Fibroblast of lung (primary cell): Measurements from ENCODE around the gene FABP2. TPM values are rescaled to one million over a fixed set of nuclear protein-coding genes. Genes with fewer than 3 reads are reported as not detected.
"Not testable (repeated sequence)": the region's sequence is repeated elsewhere in the genome, so short reads cannot be mapped to it uniquely, and the experiment has no call there.

ENCODE experiments used
- DNase-seq, 2 donors: peaks; one replicate each; pipeline versions ENCODE4 v3.0.0 to v3.0.0-alpha.2; 2010; ENCODE audit warnings: low read depth in 2 of 2
- H2AFZ ChIP-seq: 2 replicates; pipeline ENCODE4 v1.5.1; 2012; ENCODE audit warnings: low read length, control low read depth, inconsistent platforms
- H3K27ac ChIP-seq: 2 replicates; pipeline ENCODE4 v1.5.1; 2011; ENCODE audit warnings: low read length, control low read depth; ENCODE audit not compliant: insufficient read depth
- H3K27me3 ChIP-seq: 2 replicates; pipeline ENCODE4 v1.5.1; 2011; ENCODE audit warnings: mild to moderate bottlenecking, low read length; ENCODE audit not compliant: control insufficient read depth, insufficient read depth
- H3K36me3 ChIP-seq: 2 replicates; pipeline ENCODE4 v1.5.1; 2011; ENCODE audit warnings: low read length; ENCODE audit not compliant: control insufficient read depth, insufficient read depth
- H3K4me1 ChIP-seq: 2 replicates; pipeline ENCODE4 v1.5.1; 2011; ENCODE audit warnings: low read length; ENCODE audit not compliant: control insufficient read depth, insufficient read depth; ENCODE audit errors: extremely low read depth
- H3K4me2 ChIP-seq: 2 replicates; pipeline ENCODE4 v1.5.1; 2011; ENCODE audit warnings: low read length, control low read depth; ENCODE audit not compliant: insufficient read depth; ENCODE audit errors: extremely low read depth
- H3K4me3 ChIP-seq, 4 experiments: fragments of 200-600 bp in 1 of 4; sonication (generic) in 1 of 4; replicated peaks in 1 of 4; 2 replicates each; pipeline ENCODE4 v1.5.1; 2011 to 2016; ENCODE audit warnings: low read length in 4 of 4, low read depth in 3 of 4, mild to moderate bottlenecking in 3 of 4, control low read depth in 2 of 4, inconsistent platforms in 1 of 4, mixed read lengths in 1 of 4; ENCODE audit not compliant: insufficient read depth in 1 of 4; ENCODE audit errors: control extremely low read depth in 1 of 4
- H3K79me2 ChIP-seq: 2 replicates; pipeline ENCODE4 v1.5.1; 2012; ENCODE audit warnings: mild to moderate bottlenecking, low read length, inconsistent platforms; ENCODE audit not compliant: control insufficient read depth, insufficient read depth
- H3K9ac ChIP-seq: 2 replicates; pipeline ENCODE4 v1.5.1; 2011; ENCODE audit warnings: mild to moderate bottlenecking, low read length, control low read depth; ENCODE audit not compliant: insufficient read depth
- H3K9me3 ChIP-seq: 2 replicates; pipeline ENCODE4 v1.5.1; 2012; ENCODE audit warnings: low read depth, low read length; ENCODE audit not compliant: control insufficient read depth, insufficient read depth
- H4K20me1 ChIP-seq: 2 replicates; pipeline ENCODE4 v1.5.1; 2011; ENCODE audit warnings: low read length; ENCODE audit not compliant: control insufficient read depth, insufficient read depth; ENCODE audit errors: extremely low read depth
- EZH2 ChIP-seq: IDR thresholded peaks from 2 replicates; pipeline ENCODE4 v1.5.1; 2012; ENCODE audit warnings: low read length, control low read depth, mild to moderate bottlenecking; ENCODE audit errors: missing control alignments
- polyA minus RNA-seq: library from RNA; depleted of rRNA, polyadenylated mRNA; stranded (reverse); fragments of >200 nt; gene quantifications from 2 replicates; pipeline ENCODE4 v1.2.3, GENCODE V29; 2011; ENCODE audit warnings: low replicate concordance
- polyA plus RNA-seq, 2 donors: library from polyadenylated mRNA; depleted of rRNA in 1 of 2; stranded (reverse) in 1 of 2; unstranded in 1 of 2; fragments of >200 nt; gene quantifications; 2 replicates each; pipeline ENCODE4 v1.2.1, GENCODE V29; 2011 to 2012; ENCODE audit warnings: missing spikeins in 1 of 2
- total RNA-seq: library from RNA; depleted of rRNA; stranded (reverse); fragments of >200 nt; gene quantifications from 2 replicates; pipeline ENCODE4 v1.2.1, GENCODE V29; 2014

FABP2 gene
- total RNA-seq (not detected in 2 replicates), polyA plus RNA-seq (not detected in 2 replicates), polyA minus RNA-seq (not detected in 2 replicates)
- polyA plus RNA-seq (2012) = not detected in 2 replicates

DNA sequence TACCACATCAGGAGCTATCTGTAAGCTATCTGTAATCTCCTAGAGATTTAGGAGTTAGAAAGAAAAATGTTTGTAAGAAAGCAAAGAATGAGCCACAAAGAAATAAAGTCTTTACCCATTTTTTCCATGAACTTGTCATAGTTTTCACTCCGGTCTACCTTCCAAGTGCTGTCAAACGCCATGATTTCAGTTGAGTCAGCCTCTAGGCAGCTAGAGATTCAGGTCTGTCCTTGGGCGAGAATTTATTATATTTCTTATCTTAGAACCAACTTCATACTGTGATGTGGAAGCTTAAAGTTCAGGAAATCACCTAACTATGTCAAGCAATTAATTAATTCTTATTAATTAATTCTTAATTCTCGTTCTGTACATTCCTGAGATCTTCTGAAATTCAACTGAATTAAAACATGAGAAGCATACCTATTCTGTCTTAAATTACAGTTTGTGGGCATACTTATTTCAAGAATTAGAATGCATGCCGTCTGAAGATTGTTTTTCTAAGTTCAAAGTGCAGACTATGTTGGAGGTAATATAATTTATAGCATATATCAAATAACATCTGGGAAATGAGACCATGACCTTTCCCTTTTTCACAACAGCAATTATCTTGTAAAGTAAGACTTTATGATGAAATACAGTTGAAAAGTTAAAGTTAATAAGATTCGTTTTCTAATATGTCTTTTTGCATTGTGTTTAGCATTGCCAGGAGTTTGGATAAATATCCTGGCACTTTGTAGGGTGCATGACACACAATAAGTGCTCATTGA lies at the start of gene FABP2:
Gene FABP2, minus strand, starts transcription at position 218 of the 767 bp plus-strand sequence. Its CDS starts 36 bp downstream, at position 182.
- no peak for TF ChIP-seq EZH2
- H3K79me2 ChIP-seq = no peaks in the 10 kb centered on the region
- no peak within 1 kb of the TSS for H3K4me2 ChIP-seq
- H3K27me3 ChIP-seq = no peaks in the 10 kb centered on the region
- H3K27ac ChIP-seq = no peak within 1 kb of the TSS
- H3K9me3 ChIP-seq = no peaks in the 10 kb centered on the region
- H3K36me3 ChIP-seq = no peaks in the 10 kb centered on the region
- no peaks in the 10 kb centered on the region for H4K20me1 ChIP-seq
- H3K4me3 ChIP-seq = no peak within 1 kb of the TSS
- no peaks in the 10 kb centered on the region for H3K4me1 ChIP-seq
- DNase-seq = no peak
- H3K9ac ChIP-seq = no peak within 1 kb of the TSS
- H2AFZ ChIP-seq = no peak within 1 kb of the TSS

GRCh38 chr4:119370951-119371683 lies 49.2 kb upstream of the FABP2 start:
- not testable (repeated sequence) for H3K4me3 ChIP-seq, DNase-seq, H3K9ac ChIP-seq, H3K79me2 ChIP-seq, H2AFZ ChIP-seq, H3K4me2 ChIP-seq, H3K9me3 ChIP-seq, H3K27ac ChIP-seq, H4K20me1 ChIP-seq, H3K4me1 ChIP-seq, H3K27me3 ChIP-seq, H3K36me3 ChIP-seq

DNA sequence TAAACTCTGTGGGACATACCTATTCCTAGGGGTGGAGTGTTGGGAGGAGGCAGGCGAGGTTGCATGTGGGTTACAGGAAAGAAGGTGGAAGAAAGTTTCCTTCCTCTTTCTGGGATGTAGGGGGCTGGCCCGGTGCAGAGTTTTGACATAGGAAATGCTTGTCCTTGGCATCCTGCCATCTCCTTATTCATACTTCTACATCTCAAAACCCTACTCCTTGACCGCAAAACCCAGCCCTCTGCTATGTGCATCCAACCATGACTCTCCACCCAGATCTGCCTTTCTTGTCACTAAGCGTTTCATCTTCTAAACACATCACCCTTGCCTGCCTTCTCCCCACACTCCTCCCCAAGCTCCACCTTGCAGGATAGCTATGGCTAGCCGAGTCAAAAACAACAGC lies 48.5 kb upstream of the FABP2 start:
- not testable (repeated sequence) for H3K4me2 ChIP-seq, H3K27ac ChIP-seq, H3K27me3 ChIP-seq, H3K36me3 ChIP-seq, H3K4me3 ChIP-seq, H3K9me3 ChIP-seq, H2AFZ ChIP-seq, H3K4me1 ChIP-seq, H3K79me2 ChIP-seq, H3K9ac ChIP-seq, H4K20me1 ChIP-seq
- DNase-seq = peak; percentile 41 to 53

DNA sequence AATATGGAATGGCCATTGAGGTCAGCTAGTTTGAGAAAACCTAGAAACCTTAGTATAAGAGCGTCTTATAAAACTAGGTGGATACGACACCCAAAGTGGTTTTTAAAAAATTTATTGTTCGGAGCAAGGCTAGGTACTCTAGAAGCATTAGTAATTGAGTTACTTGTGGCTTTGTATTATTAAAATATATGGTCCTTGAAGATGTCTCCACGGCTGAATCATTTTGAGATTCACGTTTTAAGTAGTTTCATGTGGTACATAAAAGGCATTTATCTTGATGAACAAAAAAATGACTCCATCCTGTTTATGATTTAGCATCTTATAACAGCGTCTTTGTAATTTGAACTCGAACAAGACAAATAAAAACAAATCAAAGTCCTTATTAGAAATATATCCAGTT lies 44.9 kb upstream of the FABP2 start:
- not testable (repeated sequence) for H3K27ac ChIP-seq, H3K4me1 ChIP-seq, H3K9ac ChIP-seq, H3K4me3 ChIP-seq, DNase-seq, H2AFZ ChIP-seq, H3K9me3 ChIP-seq, H3K79me2 ChIP-seq, H4K20me1 ChIP-seq, H3K27me3 ChIP-seq, H3K4me2 ChIP-seq, H3K36me3 ChIP-seq

DNA sequence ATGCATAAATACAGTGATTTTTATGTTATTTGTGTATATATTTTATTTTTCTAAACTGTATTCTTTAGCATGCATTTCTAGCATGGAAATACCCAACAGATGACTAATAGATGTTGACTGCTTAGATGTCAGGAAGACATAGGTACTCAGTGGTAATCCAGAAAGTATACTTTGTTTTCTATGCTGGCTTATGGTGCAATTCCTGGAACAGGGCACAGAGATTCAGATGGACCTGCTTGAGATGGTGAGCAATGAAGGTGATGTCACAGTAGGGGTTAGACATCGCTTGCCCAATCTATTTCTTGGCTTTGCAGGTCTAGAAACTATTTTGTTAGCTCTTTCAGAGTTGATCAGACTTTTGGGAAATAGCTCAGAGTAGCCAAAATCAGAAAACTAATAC lies 42.3 kb upstream of the FABP2 start:
- not testable (repeated sequence) for H3K36me3 ChIP-seq, H3K9me3 ChIP-seq, H3K27ac ChIP-seq, H3K4me1 ChIP-seq, H3K79me2 ChIP-seq, H2AFZ ChIP-seq, DNase-seq, H3K9ac ChIP-seq, H4K20me1 ChIP-seq, H3K4me3 ChIP-seq, H3K4me2 ChIP-seq, H3K27me3 ChIP-seq

DNA sequence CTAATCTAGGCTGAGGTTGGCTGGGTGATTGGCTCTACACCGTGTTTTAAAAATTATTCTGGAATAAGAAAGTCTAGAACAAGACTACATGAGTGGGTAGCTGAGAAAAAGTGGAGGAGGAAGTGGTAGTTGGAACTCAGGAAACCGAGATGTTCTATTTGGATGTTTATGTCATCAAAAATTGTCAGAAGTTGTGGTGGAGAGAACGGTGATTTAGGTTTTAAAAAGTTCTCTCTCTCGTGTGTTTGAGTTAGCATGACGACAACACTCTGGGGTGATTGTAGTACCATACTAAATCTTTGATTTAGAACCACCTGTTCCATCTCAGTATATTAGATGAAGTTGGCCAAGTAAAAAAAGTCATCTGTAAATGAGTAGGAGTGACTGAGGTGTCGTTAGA lies 41.4 kb upstream of the FABP2 start:
- not testable (repeated sequence) for H3K4me2 ChIP-seq, H3K4me1 ChIP-seq, H3K27ac ChIP-seq, H3K9me3 ChIP-seq, H3K36me3 ChIP-seq, H3K79me2 ChIP-seq, DNase-seq, H3K9ac ChIP-seq, H3K4me3 ChIP-seq, H3K27me3 ChIP-seq, H4K20me1 ChIP-seq, H2AFZ ChIP-seq
